Measurements from ENCODE around the gene LIM2.
A peak's percentile ranks its signal among the peaks of the same experiment; 100 is the strongest.

Gene LIM2

DNA sequence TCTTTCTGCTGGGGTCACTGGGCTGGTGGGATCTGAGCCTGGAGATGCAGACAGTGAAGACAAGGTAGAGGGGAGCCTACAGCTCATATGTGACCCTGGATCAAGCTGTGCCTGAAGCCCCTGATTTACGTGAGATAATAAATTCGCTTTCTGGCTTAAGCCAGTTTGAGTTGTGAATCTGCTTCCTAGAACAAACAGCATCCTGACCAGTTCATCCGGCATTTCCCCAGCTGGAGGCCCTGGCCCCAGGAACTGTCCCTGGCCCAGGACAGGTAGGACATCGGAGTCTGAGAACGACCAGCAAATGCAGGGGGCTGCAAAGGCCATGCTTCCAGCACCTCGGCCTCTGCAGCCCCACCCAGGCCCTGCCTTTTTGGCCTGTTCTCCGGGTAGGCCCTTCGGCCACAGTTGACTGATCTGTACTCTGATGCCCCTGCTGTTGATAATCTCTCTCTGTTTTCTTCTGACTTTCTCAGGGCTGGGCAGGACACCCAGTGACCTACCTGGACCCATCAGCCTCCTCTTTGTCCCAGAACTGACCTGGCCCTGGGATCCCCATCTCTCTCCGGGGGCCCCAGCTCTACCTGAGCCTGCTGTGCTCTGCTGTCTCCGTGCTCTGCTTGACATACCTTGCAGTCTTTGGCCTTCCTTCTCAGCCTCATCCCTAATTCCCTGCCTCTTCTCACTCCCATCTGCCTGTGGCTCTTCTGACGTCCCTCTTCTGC lies 36.3 kb downstream of the LIM2 start:
- no peak overlapping the region for H3K4me3 ChIP-seq (ENCODE audit: low read length in 2 of 2)
- H3K9me3 ChIP-seq (ENCODE audit: control insufficient read depth in 2 of 2, low read length in 2 of 2) = no peaks in the 10 kb centered on the region
- no peak overlapping the region for H3K27ac ChIP-seq (ENCODE audit: low read length)
- H3K27me3 ChIP-seq (ENCODE audit: control insufficient read depth in 1 of 2, insufficient read depth in 2 of 2, low read length in 2 of 2) = no peaks in the 10 kb centered on the region
- no peak overlapping the region for H3K9ac ChIP-seq (ENCODE audit: low read length in 2 of 2)
- peaks cover 13 to 39% of the 10 kb centered on the region in 2 donors for H3K36me3 ChIP-seq (ENCODE audit: control insufficient read depth in 2 of 2, insufficient read depth in 2 of 2, low read length in 2 of 2)
- H3K4me1 ChIP-seq (ENCODE audit: control insufficient read depth, insufficient read depth, low read length) = no peaks in the 10 kb centered on the region

- H3K9ac ChIP-seq (ENCODE audit: low read length in 2 of 2) = no peak overlapping the region
- no peak overlapping the region for H3K27ac ChIP-seq (ENCODE audit: low read length)
- H3K9me3 ChIP-seq (ENCODE audit: control insufficient read depth in 2 of 2, low read length in 2 of 2) = no peaks in the 10 kb centered on the region
- H3K4me1 ChIP-seq (ENCODE audit: control insufficient read depth, insufficient read depth, low read length) = no peaks in the 10 kb centered on the region
- peaks cover 20 to 48% of the 10 kb centered on the region in 2 donors for H3K36me3 ChIP-seq (ENCODE audit: control insufficient read depth in 2 of 2, insufficient read depth in 2 of 2, low read length in 2 of 2)
- no peaks in the 10 kb centered on the region for H3K27me3 ChIP-seq (ENCODE audit: control insufficient read depth in 1 of 2, insufficient read depth in 2 of 2, low read length in 2 of 2)
- H3K4me3 ChIP-seq (ENCODE audit: low read length in 2 of 2) = no peak overlapping the region
Measured at GRCh38 chr19:51347209-51347928, 40.4 kb downstream of the LIM2 start.

GRCh38 chr19:51346742-51347141 lies 41.0 kb downstream of the LIM2 start:
- Histone ChIP-seq H3K9me3 (ENCODE audit: control insufficient read depth in 2 of 2, low read length in 2 of 2) (no peaks in the 10 kb centered on the region), H3K4me3 (ENCODE audit: low read length in 2 of 2) (no peak overlapping the region), H3K4me1 (ENCODE audit: control insufficient read depth, insufficient read depth, low read length) (peaks cover 3% of the 10 kb centered on the region), H3K27me3 (ENCODE audit: control insufficient read depth in 1 of 2, insufficient read depth in 2 of 2, low read length in 2 of 2) (no peaks in the 10 kb centered on the region), H3K9ac (ENCODE audit: low read length in 2 of 2) (no peak overlapping the region), H3K36me3 (ENCODE audit: control insufficient read depth in 2 of 2, insufficient read depth in 2 of 2, low read length in 2 of 2) (peaks cover 17 to 43% of the 10 kb centered on the region in 2 donors), H3K27ac (ENCODE audit: low read length) (no peak overlapping the region)

- Histone ChIP-seq H3K4me1 (ENCODE audit: control insufficient read depth, insufficient read depth, low read length) (peaks cover 16% of the 10 kb centered on the region), H3K9me3 (ENCODE audit: control insufficient read depth in 2 of 2, low read length in 2 of 2) (no peaks in the 10 kb centered on the region), H3K27ac (ENCODE audit: low read length) (no peak overlapping the region), H3K27me3 (ENCODE audit: control insufficient read depth in 1 of 2, insufficient read depth in 2 of 2, low read length in 2 of 2) (no peaks in the 10 kb centered on the region), H3K4me3 (ENCODE audit: low read length in 2 of 2) (no peak overlapping the region), H3K9ac (ENCODE audit: low read length in 2 of 2) (no peak overlapping the region), H3K36me3 (ENCODE audit: control insufficient read depth in 2 of 2, insufficient read depth in 2 of 2, low read length in 2 of 2) (peaks cover 10 to 30% of the 10 kb centered on the region in 2 donors)
Measured at GRCh38 chr19:51345076-51345620, 42.6 kb downstream of the LIM2 start.

- H3K27ac ChIP-seq (ENCODE audit: low read length) = peak overlapping the region; percentile 53
- H3K9me3 ChIP-seq (ENCODE audit: control insufficient read depth in 2 of 2, low read length in 2 of 2) = no peaks in the 10 kb centered on the region
- no peak overlapping the region for H3K9ac ChIP-seq (ENCODE audit: low read length in 2 of 2)
- peaks cover 23% of the 10 kb centered on the region for H3K4me1 ChIP-seq (ENCODE audit: control insufficient read depth, insufficient read depth, low read length)
- no peak overlapping the region for H3K4me3 ChIP-seq (ENCODE audit: low read length in 2 of 2)
- no peaks in the 10 kb centered on the region for H3K27me3 ChIP-seq (ENCODE audit: control insufficient read depth in 1 of 2, insufficient read depth in 2 of 2, low read length in 2 of 2)
- H3K36me3 ChIP-seq (ENCODE audit: control insufficient read depth in 2 of 2, insufficient read depth in 2 of 2, low read length in 2 of 2) = peaks cover 7 to 28% of the 10 kb centered on the region in 2 donors
Measured at GRCh38 chr19:51342631-51343569, 44.9 kb downstream of the LIM2 start.

DNA sequence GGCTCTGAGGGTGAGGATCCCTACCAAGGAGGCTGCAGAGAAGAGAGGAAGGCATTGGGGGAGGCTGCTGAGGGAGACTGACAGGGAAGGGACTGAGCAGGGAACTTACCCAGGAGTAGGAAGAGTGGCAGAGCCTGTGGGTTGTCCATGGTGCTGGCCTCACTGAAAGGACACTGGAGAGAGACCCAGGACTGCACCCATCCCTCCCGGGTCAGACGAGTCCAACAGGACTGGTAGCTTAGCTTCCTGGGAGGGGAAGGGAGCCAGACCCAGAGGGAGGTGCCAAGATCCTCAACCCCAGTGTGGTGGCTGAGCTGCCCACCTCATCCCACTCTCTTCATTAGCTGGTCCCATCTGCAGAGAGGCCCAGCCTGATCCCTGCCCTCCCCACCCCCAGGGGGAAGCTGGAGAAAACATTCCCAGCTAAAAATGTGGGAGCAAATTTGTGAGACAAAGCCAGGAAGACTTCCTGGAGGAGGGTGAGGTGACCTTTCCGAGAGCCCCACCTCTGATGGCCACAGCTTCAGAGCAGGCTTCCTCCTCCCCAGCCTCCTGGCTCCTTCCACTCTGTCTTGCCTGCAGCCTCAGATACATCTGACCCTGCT lies 45.7 kb downstream of the LIM2 start, which contains the start of gene VSIG10L:
TSS of gene VSIG10L (minus strand) at position 164 of the 605 bp plus-strand sequence. CDS start at position 149, 15 bp downstream.
- Histone ChIP-seq H3K9me3 (ENCODE audit: control insufficient read depth in 2 of 2, low read length in 2 of 2) (no peaks in the 10 kb centered on the region), H3K9ac (ENCODE audit: low read length in 2 of 2) (no peak within 1 kb of the TSS), H3K4me3 (ENCODE audit: low read length in 2 of 2) (no peak within 1 kb of the TSS), H3K4me1 (ENCODE audit: control insufficient read depth, insufficient read depth, low read length) (peaks cover 23% of the 10 kb centered on the region), H3K36me3 (ENCODE audit: control insufficient read depth in 2 of 2, insufficient read depth in 2 of 2, low read length in 2 of 2) (peaks cover 7 to 23% of the 10 kb centered on the region in 2 donors), H3K27ac (ENCODE audit: low read length) (peak within 1 kb of the TSS; percentile 76), H3K27me3 (ENCODE audit: control insufficient read depth in 1 of 2, insufficient read depth in 2 of 2, low read length in 2 of 2) (no peaks in the 10 kb centered on the region)

DNA sequence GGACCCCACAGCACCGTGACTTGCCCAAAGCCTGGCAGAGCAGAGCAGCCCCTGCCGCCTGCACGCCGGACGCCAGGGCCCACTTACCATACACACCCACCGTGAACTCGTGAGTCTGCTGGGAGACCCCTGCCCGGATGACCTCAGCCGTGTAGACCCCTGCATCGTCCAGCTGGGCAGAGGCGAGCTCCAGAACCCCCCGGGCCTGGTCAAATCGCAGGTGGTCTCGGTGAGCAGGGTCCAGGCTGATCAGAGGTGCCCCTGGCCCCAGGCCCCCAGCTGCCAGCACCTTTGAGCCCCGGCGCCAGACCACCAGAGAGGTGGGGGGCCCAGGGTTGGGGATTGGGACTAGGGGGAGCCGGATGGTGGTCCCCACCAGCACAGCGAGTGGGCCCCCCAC lies 46.7 kb downstream of the LIM2 start:
- H3K4me1 ChIP-seq (ENCODE audit: control insufficient read depth, insufficient read depth, low read length) = peaks cover 23% of the 10 kb centered on the region
- H3K27me3 ChIP-seq (ENCODE audit: control insufficient read depth in 1 of 2, insufficient read depth in 2 of 2, low read length in 2 of 2) = no peaks in the 10 kb centered on the region
- H3K36me3 ChIP-seq (ENCODE audit: control insufficient read depth in 2 of 2, insufficient read depth in 2 of 2, low read length in 2 of 2) = peaks cover 7 to 13% of the 10 kb centered on the region in 2 donors
- no peak overlapping the region for H3K4me3 ChIP-seq (ENCODE audit: low read length in 2 of 2)
- H3K9me3 ChIP-seq (ENCODE audit: control insufficient read depth in 2 of 2, low read length in 2 of 2) = no peaks in the 10 kb centered on the region
- peak overlapping the region; percentile 76 for H3K27ac ChIP-seq (ENCODE audit: low read length)
- H3K9ac ChIP-seq (ENCODE audit: low read length in 2 of 2) = peak overlapping the region in 1 of 2 donors; percentile 63

DNA sequence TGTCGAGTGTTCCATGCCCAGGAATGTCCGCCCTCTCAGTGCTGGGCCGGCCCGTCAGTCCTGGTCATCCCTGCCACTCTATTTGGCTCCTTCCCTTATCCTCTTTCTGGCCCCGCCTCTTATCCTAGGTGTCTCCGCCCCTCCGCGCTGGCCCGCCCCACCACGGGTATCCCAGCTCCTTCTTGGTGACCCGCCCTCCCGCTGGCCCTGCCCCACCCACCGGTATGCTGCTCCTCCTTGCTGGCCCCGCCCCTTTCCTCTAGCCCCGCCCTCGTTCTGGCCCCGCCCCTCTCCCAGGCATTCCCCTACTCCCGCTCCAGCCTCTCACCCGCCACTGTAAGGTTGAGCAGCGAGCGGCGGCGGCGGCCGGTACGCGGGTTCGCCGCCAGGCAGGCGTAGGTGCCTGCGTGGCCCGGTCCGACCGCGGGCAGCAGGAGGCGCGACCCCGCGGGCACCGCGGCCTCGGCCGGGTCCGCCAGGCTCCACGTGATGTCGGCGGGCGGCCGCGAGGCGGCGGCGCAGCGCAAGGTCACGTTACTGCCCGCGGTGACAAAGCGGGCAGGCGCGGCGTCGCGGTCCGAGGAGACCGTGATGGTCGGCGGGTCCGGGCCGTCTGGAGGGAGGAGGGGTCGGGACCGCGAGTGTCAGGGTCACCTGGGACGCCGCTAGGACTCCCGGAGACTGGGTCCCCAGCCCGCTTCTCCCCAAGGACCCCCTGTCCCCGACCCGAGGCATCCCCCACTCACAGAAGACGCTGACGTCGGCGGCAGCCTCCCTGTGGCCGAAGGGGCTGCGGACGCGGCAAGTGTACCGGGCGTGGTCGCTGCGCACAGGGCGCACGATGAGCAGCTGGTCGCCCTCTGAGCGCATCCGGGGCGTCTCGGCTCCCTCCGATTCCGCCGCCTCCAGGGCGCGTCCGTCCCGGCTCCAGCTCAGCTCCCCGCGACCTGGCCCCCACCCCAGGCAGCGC lies 47.8 kb downstream of the LIM2 start:
- Histone ChIP-seq H3K36me3 (ENCODE audit: control insufficient read depth in 2 of 2, insufficient read depth in 2 of 2, low read length in 2 of 2) (peaks cover 4 to 5% of the 10 kb centered on the region in 2 donors), H3K4me3 (ENCODE audit: low read length in 2 of 2) (peak overlapping the region; percentile 64 to 80), H3K27me3 (ENCODE audit: control insufficient read depth in 1 of 2, insufficient read depth in 2 of 2, low read length in 2 of 2) (no peaks in the 10 kb centered on the region), H3K9me3 (ENCODE audit: control insufficient read depth in 2 of 2, low read length in 2 of 2) (no peaks in the 10 kb centered on the region), H3K4me1 (ENCODE audit: control insufficient read depth, insufficient read depth, low read length) (peaks cover 23% of the 10 kb centered on the region), H3K27ac (ENCODE audit: low read length) (peak overlapping the region; percentile 76), H3K9ac (ENCODE audit: low read length in 2 of 2) (peak overlapping the region; percentile 63 to 68)

DNA sequence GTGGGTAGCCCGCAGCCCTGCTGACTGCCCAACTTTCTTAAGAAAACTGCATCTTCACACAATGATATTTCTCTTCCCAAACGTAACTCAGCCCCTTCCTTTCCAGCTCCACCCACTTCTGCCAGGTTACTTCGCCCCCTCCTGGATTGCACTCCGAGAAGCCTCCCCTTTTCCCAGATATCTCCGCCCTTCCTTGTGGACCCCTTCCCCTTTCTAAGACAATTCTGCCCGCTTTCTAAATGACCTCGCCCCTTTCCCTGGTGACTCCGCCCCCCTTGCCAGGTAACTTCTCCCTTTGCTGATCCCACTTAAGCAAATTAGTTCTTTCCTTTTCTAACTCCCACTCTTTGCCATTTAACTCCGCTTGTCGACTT lies 48.5 kb downstream of the LIM2 start:
- H3K9ac ChIP-seq (ENCODE audit: low read length in 2 of 2) = peak overlapping the region; percentile 57 to 58
- peaks cover 23% of the 10 kb centered on the region for H3K4me1 ChIP-seq (ENCODE audit: control insufficient read depth, insufficient read depth, low read length)
- H3K27me3 ChIP-seq (ENCODE audit: control insufficient read depth in 1 of 2, insufficient read depth in 2 of 2, low read length in 2 of 2) = no peaks in the 10 kb centered on the region
- H3K4me3 ChIP-seq (ENCODE audit: low read length in 2 of 2) = peak overlapping the region; percentile 64 to 80
- peak overlapping the region; percentile 74 for H3K27ac ChIP-seq (ENCODE audit: low read length)
- H3K9me3 ChIP-seq (ENCODE audit: control insufficient read depth in 2 of 2, low read length in 2 of 2) = no peaks in the 10 kb centered on the region
- no peaks in the 10 kb centered on the region for H3K36me3 ChIP-seq (ENCODE audit: control insufficient read depth in 2 of 2, insufficient read depth in 2 of 2, low read length in 2 of 2)

All from stomach smooth muscle (tissue), 2 donors.